Astrocyte (in vitro differentiated cells and primary cell): Measurements from ENCODE around the gene SRSF12. TPM values are rescaled to one million over a fixed set of nuclear protein-coding genes. Genes with fewer than 3 reads are reported as not detected.

ENCODE experiments used
- DNase-seq: peaks from one replicate; pipeline ENCODE4 v3.0.0-alpha.2; 2010; ENCODE audit warnings: low read depth
- FAIRE-seq: peaks from 2 replicates; lab custom pipeline; 2011; peaks lifted over from hg19 to GRCh38; lab: Jason Lieb, UNC
- H2AFZ ChIP-seq: 2 replicates; pipeline ENCODE4 v1.6.0; 2012; ENCODE audit warnings: low read depth, low read length, inconsistent platforms
- H3K27ac ChIP-seq: 2 replicates; pipeline ENCODE4 v1.5.1; 2011; ENCODE audit warnings: low read depth, low read length, inconsistent platforms
- H3K27me3 ChIP-seq: 2 replicates; pipeline ENCODE4 v1.6.0; 2011; ENCODE audit warnings: low read length, inconsistent platforms; ENCODE audit not compliant: insufficient read depth
- H3K36me3 ChIP-seq: 2 replicates; pipeline ENCODE4 v1.5.1; 2011; ENCODE audit warnings: low read length, inconsistent platforms; ENCODE audit not compliant: insufficient read depth
- H3K4me1 ChIP-seq: 2 replicates; pipeline ENCODE4 v1.5.1; 2011; ENCODE audit warnings: low read length, inconsistent platforms; ENCODE audit not compliant: insufficient read depth
- H3K4me2 ChIP-seq: 2 replicates; pipeline ENCODE4 v1.6.0; 2012; ENCODE audit warnings: low read length, inconsistent platforms
- H3K4me3 ChIP-seq: 2 replicates; pipeline ENCODE4 v1.5.1; 2011; ENCODE audit warnings: low read depth, mild to moderate bottlenecking, low read length, inconsistent platforms; ENCODE audit not compliant: insufficient read depth
- H3K79me2 ChIP-seq: 2 replicates; pipeline ENCODE4 v1.6.0; 2012; ENCODE audit warnings: mild to moderate bottlenecking, low read length, inconsistent platforms; ENCODE audit not compliant: insufficient read depth
- H3K9ac ChIP-seq: 2 replicates; pipeline ENCODE4 v1.6.0; 2012; ENCODE audit warnings: mild to moderate bottlenecking, low read length, inconsistent platforms
- H3K9me3 ChIP-seq: 2 replicates; pipeline ENCODE4 v1.5.1; 2012; ENCODE audit warnings: low read depth, mild to moderate bottlenecking, low read length, inconsistent platforms; ENCODE audit not compliant: insufficient read depth
- H4K20me1 ChIP-seq: 2 replicates; pipeline ENCODE4 v1.6.0; 2012; ENCODE audit warnings: low read length, inconsistent platforms; ENCODE audit not compliant: insufficient read depth
- H3K27ac Mint-ChIP-seq: one replicate; pipeline ENCODE4 v1.8.0; 2021; ENCODE audit warnings: mild to moderate bottlenecking, mixed read lengths; ENCODE audit not compliant: unreplicated experiment
- H3K27me3 Mint-ChIP-seq: one replicate; pipeline ENCODE4 v1.8.0; 2021; ENCODE audit warnings: low read depth, mixed read lengths; ENCODE audit not compliant: unreplicated experiment
- H3K36me3 Mint-ChIP-seq: one replicate; pipeline ENCODE4 v1.8.0; 2021; ENCODE audit warnings: low read depth, mixed read lengths; ENCODE audit not compliant: unreplicated experiment
- H3K4me1 Mint-ChIP-seq: one replicate; pipeline ENCODE4 v1.8.0; 2021; ENCODE audit warnings: low read depth, mixed read lengths; ENCODE audit not compliant: unreplicated experiment
- H3K4me3 Mint-ChIP-seq: one replicate; pipeline ENCODE4 v1.8.0; 2021; ENCODE audit warnings: mild to moderate bottlenecking, moderate library complexity, mixed read lengths; ENCODE audit not compliant: unreplicated experiment
- H3K9me3 Mint-ChIP-seq: one replicate; pipeline ENCODE4 v1.8.0; 2021; ENCODE audit warnings: mild to moderate bottlenecking, mixed read lengths; ENCODE audit not compliant: unreplicated experiment
- EZH2 ChIP-seq: IDR thresholded peaks from 2 replicates; pipeline ENCODE4 v1.6.1; 2012; ENCODE audit warnings: mild to moderate bottlenecking, low read length, inconsistent platforms; ENCODE audit not compliant: insufficient read depth
- total RNA-seq: library from RNA; stranded (reverse); gene quantifications from 2 replicates; pipeline ENCODE4 v1.2.1, GENCODE V29; 2021
- TF ChIP-seq, protein P1 (sequence below): IDR thresholded peaks from 2 replicates; pipeline ENCODE4 v1.5.1; 2011; ENCODE audit warnings: low read depth, mild to moderate bottlenecking, inconsistent platforms, low read length, moderate library complexity; ENCODE audit not compliant: insufficient read depth

Gene SRSF12
- total RNA-seq, 1 donor from 2014 or later, result 9.2 TPM

GRCh38 chr6:89084954-89085353 lies 32.9 kb downstream of the SRSF12 start:
- H2AFZ ChIP-seq, result no peak overlapping the region
- DNase-seq (no peak), FAIRE-seq (no peak)
- TF ChIP-seq EZH2, result no peak
- TF ChIP-seq, protein P1, sequence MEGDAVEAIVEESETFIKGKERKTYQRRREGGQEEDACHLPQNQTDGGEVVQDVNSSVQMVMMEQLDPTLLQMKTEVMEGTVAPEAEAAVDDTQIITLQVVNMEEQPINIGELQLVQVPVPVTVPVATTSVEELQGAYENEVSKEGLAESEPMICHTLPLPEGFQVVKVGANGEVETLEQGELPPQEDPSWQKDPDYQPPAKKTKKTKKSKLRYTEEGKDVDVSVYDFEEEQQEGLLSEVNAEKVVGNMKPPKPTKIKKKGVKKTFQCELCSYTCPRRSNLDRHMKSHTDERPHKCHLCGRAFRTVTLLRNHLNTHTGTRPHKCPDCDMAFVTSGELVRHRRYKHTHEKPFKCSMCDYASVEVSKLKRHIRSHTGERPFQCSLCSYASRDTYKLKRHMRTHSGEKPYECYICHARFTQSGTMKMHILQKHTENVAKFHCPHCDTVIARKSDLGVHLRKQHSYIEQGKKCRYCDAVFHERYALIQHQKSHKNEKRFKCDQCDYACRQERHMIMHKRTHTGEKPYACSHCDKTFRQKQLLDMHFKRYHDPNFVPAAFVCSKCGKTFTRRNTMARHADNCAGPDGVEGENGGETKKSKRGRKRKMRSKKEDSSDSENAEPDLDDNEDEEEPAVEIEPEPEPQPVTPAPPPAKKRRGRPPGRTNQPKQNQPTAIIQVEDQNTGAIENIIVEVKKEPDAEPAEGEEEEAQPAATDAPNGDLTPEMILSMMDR, result no peak
- Mint-ChIP-seq H3K9me3 (no peaks in the 10 kb centered on the region), H3K4me3 (peak overlapping the region; percentile 52), H3K4me1 (peaks cover 17% of the 10 kb centered on the region), H3K27me3 (no peaks in the 10 kb centered on the region), H3K36me3 (peaks cover 7% of the 10 kb centered on the region), H3K27ac (peak overlapping the region; percentile 35)
- no peak overlapping the region for H3K4me3 ChIP-seq
- peaks cover 46% of the 10 kb centered on the region for H3K79me2 ChIP-seq
- peaks cover 17% of the 10 kb centered on the region for H3K36me3 ChIP-seq
- no peak overlapping the region for H3K4me2 ChIP-seq
- no peak overlapping the region for H3K27ac ChIP-seq
- H3K4me1 ChIP-seq, result peaks cover 10% of the 10 kb centered on the region
- no peaks in the 10 kb centered on the region for H3K27me3 ChIP-seq
- no peaks in the 10 kb centered on the region for H3K9me3 ChIP-seq
- H3K9ac ChIP-seq, result no peak overlapping the region
- peaks cover 53% of the 10 kb centered on the region for H4K20me1 ChIP-seq

- Mint-ChIP-seq H3K27me3 (no peaks in the 10 kb centered on the region), H3K36me3 (peaks cover 7% of the 10 kb centered on the region), H3K27ac (peak overlapping the region; percentile 35), H3K9me3 (no peaks in the 10 kb centered on the region), H3K4me3 (peak overlapping the region; percentile 52), H3K4me1 (peaks cover 17% of the 10 kb centered on the region)
- TF ChIP-seq EZH2, result no peak
- TF ChIP-seq, protein P1, result no peak
- FAIRE-seq (no peak), DNase-seq (no peak)
- H2AFZ ChIP-seq, result no peak overlapping the region
- H3K4me3 ChIP-seq, result no peak overlapping the region
- no peak overlapping the region for H3K4me2 ChIP-seq
- H3K27ac ChIP-seq, result no peak overlapping the region
- no peaks in the 10 kb centered on the region for H3K9me3 ChIP-seq
- peaks cover 53% of the 10 kb centered on the region for H4K20me1 ChIP-seq
- no peak overlapping the region for H3K9ac ChIP-seq
- peaks cover 46% of the 10 kb centered on the region for H3K79me2 ChIP-seq
- H3K27me3 ChIP-seq, result no peaks in the 10 kb centered on the region
- H3K4me1 ChIP-seq, result peaks cover 10% of the 10 kb centered on the region
- H3K36me3 ChIP-seq, result peaks cover 17% of the 10 kb centered on the region
These were observed 33.3 kb downstream of the SRSF12 start for GRCh38 chr6:89084542-89084941.

DNA sequence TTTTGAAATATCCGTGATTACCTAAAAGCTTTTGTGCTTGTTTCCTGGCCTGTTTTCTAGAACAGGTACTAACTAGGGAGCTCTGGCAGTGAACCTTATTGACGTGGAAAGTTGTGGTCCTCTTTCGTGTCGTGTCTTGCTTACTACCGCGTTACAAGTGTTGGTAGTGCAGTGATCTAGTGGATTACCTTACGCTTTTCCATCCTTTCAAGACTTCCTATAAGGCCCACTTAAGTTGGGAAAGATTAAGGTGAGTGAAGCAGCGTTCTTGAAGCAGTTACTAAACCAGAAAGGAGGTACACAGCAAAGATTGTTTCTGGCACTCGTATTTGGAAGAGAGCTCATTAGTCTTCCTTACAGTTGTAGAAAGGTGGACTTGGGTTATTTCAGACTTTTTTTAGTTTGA lies 35.4 kb downstream of the SRSF12 start:
- peaks cover 7% of the 10 kb centered on the region for H3K36me3 Mint-ChIP-seq

More for the DNA sequence above, 35.4 kb downstream of the SRSF12 start:
- Histone ChIP-seq H3K4me2 (peak overlapping the region; percentile 94), H3K27me3 (no peaks in the 10 kb centered on the region), H3K27ac (peak overlapping the region; percentile 97), H3K79me2 (peaks cover 46% of the 10 kb centered on the region), H2AFZ (no peak overlapping the region), H3K4me1 (peaks cover 13% of the 10 kb centered on the region), H3K9me3 (no peaks in the 10 kb centered on the region), H3K4me3 (peak overlapping the region; percentile 78), H3K9ac (peak overlapping the region; percentile 97), H4K20me1 (peaks cover 51% of the 10 kb centered on the region), H3K36me3 (peaks cover 17% of the 10 kb centered on the region)
- Mint-ChIP-seq H3K9me3 (no peaks in the 10 kb centered on the region), H3K4me1 (peaks cover 17% of the 10 kb centered on the region), H3K27ac (peak overlapping the region; percentile 98), H3K4me3 (peak overlapping the region; percentile 98), H3K27me3 (no peaks in the 10 kb centered on the region)
- DNase-seq (peak; percentile 37), FAIRE-seq (no peak)
- TF ChIP-seq, protein P1, result no peak
- no peak for TF ChIP-seq EZH2
